ENCODE data around the gene RIC3.

DNA sequence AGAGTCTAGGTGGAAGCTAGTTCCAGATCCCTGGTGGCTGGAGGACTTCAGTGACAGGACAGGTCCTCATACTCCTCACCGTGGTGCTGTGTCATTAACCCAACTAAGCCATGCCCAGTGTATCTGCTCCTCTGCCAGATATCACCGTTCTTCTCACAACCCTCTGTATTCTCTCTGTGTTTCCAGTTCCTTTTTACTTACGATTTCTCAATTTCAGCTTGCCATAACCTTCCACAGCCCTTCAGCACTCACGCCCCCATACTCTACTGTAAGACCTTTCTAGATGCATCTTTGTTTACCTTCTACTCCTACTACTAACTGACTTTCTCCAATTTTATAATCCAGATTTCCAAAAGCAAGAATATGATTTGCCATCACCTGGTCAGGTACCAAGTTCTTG, 26.1 kb upstream of the RIC3 start:
- TF ChIP-seq MAX (IDR thresholded peaks at IDR 0.05) (no peak), NRF1 (IDR thresholded peaks at IDR 0.05; ENCODE audit: low read depth, low read length) (no peak), EZH2 (IDR thresholded peaks at IDR 0.05; ENCODE audit: low read depth, low read length, severe bottlenecking) (no peak), MAFK (IDR thresholded peaks at IDR 0.05; ENCODE audit: low read depth, low read length) (no peak), CTCF (IDR thresholded peaks at IDR 0.05; ENCODE audit: control extremely low read depth in 1 of 3, insufficient read depth in 1 of 3, low read depth in 1 of 3, low read length in 3 of 3) (no peak), KDM1A (IDR thresholded peaks at IDR 0.05; ENCODE audit: borderline replicate concordance, low read length) (no peak), JUN (IDR thresholded peaks at IDR 0.05; ENCODE audit: low read depth, low read length) (no peak), POLR2A (IDR thresholded peaks at IDR 0.05; ENCODE audit: control extremely low read depth in 1 of 2, low read depth in 2 of 2, low read length in 2 of 2) (no peak), ZNF274 (IDR thresholded peaks at IDR 0.05; ENCODE audit: borderline replicate concordance, extremely low read depth, low read length) (no peak), EP300 (IDR thresholded peaks at IDR 0.05; ENCODE audit: borderline replicate concordance in 1 of 2, low read depth in 2 of 2, low read length in 2 of 2) (no peak), SIX5 (IDR thresholded peaks at IDR 0.05; ENCODE audit: low read depth, low read length) (no peak), POLR2AphosphoS5 (IDR thresholded peaks at IDR 0.05; ENCODE audit: low read depth, low read length) (no peak), TAF1 (IDR thresholded peaks at IDR 0.05; ENCODE audit: low read depth, low read length) (no peak), YY1 (IDR thresholded peaks at IDR 0.05; ENCODE audit: low read depth, low read length) (no peak)
